ENCODE data around the gene TRMT112. TPM values are rescaled to one million over a fixed set of nuclear protein-coding genes. Genes with fewer than 3 reads are reported as not detected.
A peak's percentile ranks its signal among the peaks of the same experiment; 100 is the strongest.

The TRMT112 gene
- total RNA-seq, 1 donor from 2014 or later: 156 TPM

DNA sequence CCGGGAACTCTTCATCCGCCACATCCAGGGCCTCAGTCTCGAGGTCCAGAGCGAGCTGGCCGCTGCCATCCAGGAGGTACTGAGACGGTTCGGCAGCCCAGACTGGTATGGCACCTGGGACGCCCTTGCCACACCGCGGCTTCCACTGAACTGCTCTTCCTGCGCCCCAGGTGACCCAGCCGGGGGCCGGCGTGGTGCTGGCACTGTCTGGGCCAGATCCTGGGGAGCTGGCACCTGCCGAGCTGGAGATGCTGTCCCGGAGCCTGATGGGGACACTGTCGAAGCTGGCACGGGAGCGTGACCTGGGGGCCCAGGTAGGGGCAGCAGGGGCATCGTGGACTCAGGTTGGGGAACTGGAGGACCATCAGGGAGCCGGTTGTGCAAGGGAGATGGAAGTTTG is 24.1 kb upstream of the TRMT112 start:
- H3K4me3 Mint-ChIP-seq: peak overlapping the region; percentile 90
- H3K27me3 Mint-ChIP-seq: no peaks in the 10 kb centered on the region
- intact Hi-C loops (cut with micrococcal nuclease): loop anchor here (2.0 kb wide), 2 partner anchors 57 to 101 kb away; partner anchors contain the start of genes BAD, FKBP2 and GPR137
- ChIA-PET POLR2A (interaction anchor here (0.5 to 5.3 kb wide), 12 partner anchors 10 to 494 kb away, joined by 3 to 94 read pairs (median 10); partner anchors contain the start of genes BAD, ESRRA, FKBP2 and PRDX5), CTCF (interaction anchor here (1.0 to 9.2 kb wide), 7 partner anchors 10 to 137 kb away, joined by 3 to 69 read pairs (median 4); partner anchors contain the start of genes PRDX5 and TRMT112)
- H3K9me3 Mint-ChIP-seq: no peaks in the 10 kb centered on the region
- H3K27ac Mint-ChIP-seq: peak overlapping the region; percentile 94
- H3K4me1 Mint-ChIP-seq: peaks cover 57% of the 10 kb centered on the region
- H3K36me3 Mint-ChIP-seq (ENCODE audit: low read depth): peaks cover 44% of the 10 kb centered on the region
- DNase-seq: no peak
- TF ChIP-seq, protein P1, sequence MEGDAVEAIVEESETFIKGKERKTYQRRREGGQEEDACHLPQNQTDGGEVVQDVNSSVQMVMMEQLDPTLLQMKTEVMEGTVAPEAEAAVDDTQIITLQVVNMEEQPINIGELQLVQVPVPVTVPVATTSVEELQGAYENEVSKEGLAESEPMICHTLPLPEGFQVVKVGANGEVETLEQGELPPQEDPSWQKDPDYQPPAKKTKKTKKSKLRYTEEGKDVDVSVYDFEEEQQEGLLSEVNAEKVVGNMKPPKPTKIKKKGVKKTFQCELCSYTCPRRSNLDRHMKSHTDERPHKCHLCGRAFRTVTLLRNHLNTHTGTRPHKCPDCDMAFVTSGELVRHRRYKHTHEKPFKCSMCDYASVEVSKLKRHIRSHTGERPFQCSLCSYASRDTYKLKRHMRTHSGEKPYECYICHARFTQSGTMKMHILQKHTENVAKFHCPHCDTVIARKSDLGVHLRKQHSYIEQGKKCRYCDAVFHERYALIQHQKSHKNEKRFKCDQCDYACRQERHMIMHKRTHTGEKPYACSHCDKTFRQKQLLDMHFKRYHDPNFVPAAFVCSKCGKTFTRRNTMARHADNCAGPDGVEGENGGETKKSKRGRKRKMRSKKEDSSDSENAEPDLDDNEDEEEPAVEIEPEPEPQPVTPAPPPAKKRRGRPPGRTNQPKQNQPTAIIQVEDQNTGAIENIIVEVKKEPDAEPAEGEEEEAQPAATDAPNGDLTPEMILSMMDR (IDR thresholded peaks at IDR 0.05): no peak
- ATAC-seq (ENCODE audit: low read depth): no peak

DNA sequence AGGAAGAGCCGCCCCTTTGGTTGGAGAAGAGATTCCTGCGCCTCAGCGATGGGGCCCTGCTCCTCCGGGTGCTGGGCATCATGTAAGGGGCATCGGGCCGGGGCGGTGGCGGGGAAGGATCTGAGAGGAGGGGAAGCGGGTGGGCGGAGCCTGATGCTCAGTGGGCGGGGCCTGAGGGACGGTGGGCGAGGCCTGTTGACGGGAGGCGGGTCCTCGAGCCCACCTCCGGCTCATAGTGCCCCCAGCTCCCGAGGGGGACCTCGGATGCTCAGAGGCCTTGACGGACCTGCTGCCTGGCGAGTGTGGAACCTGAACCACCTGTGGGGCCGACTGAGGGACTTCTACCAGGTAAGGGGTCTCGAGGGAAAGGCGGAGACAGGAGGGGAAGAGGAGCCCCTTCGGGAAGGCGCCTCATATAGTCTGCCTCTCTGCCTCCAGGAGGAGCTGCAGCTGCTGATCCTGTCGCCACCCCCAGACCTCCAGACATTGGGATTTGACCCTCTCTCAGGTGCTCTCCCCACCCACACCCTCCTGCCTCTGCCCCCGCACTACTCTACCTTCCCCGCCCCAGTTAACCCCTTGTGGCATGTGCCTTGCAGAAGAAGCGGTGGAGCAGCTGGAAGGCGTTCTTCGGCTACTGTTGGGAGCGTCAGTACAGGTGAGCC is 23.4 kb upstream of the TRMT112 start:
- Mint-ChIP-seq H3K4me3 (peak overlapping the region; percentile 90), H3K27ac (peak overlapping the region; percentile 94), H3K9me3 (no peaks in the 10 kb centered on the region), H3K36me3 (ENCODE audit: low read depth) (peaks cover 41% of the 10 kb centered on the region), H3K4me1 (peaks cover 62% of the 10 kb centered on the region), H3K27me3 (no peaks in the 10 kb centered on the region)
- TF ChIP-seq, protein P1 (IDR thresholded peaks at IDR 0.05): no peak
- CTCF ChIA-PET: interaction anchor here (0.8 to 9.2 kb wide), 7 partner anchors 9 to 37 kb away, joined by 3 to 69 read pairs (median 4); partner anchors contain the start of genes PRDX5 and TRMT112
- POLR2A ChIA-PET: interaction anchor here (0.6 to 5.3 kb wide), 14 partner anchors 9 to 511 kb away, joined by 3 to 94 read pairs (median 7); partner anchors contain the start of genes BAD, ESRRA, FERMT3 and FKBP2
- DNase-seq (peak; percentile 85), ATAC-seq (ENCODE audit: low read depth) (peak; percentile 68)
- intact Hi-C loops (cut with micrococcal nuclease): loop anchor here (1.0 to 2.0 kb wide), 6 partner anchors 14 to 100 kb away; partner anchors contain the start of genes BAD, ESRRA, FKBP2 and GPR137

DNA sequence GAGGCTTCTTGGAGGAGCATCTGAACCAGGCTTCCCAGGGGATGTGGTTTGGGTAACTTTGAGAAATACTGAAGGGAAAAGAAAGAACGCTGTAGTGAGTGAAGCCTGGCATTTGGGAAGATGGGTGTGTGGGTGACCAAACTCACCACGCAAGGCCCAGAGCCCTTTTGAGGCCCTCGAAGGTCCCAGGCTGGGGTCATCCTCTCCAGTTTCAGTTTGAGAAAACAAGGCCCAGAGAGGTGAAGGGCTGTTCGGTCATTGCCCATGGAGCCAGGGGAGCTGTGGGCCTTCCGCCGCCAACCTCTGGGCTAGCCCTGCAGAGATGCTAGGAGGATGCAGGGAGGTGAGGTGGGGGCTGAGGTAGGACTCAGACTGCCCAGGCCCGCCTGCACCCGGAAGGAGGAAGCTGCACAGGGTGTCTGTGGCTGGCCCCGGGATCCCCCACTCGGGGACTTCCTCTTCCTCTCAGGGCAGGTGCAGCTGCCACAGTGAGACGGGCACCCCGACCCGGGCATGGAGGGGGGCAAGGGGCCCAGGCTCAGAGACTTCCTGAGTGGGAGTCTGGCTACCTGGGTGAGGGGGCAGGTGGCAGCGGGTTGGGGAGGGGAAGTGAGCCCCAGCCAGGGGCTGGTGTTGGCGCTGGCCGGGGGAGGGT is 22.5 kb upstream of the TRMT112 start, which contains the start of gene CCDC88B:
Gene CCDC88B (plus strand): TSS at position 451 of the 655 bp plus-strand sequence. CDS start 63 bp downstream, at position 514.
- intact Hi-C loops (cut with micrococcal nuclease): loop anchor here (1.0 to 2.0 kb wide), 6 partner anchors 15 to 99 kb away; partner anchors contain the start of genes BAD, ESRRA, FKBP2 and GPR137
- TF ChIP-seq, protein P1 (IDR thresholded peaks at IDR 0.05): no peak
- H3K9me3 Mint-ChIP-seq: no peaks in the 10 kb centered on the region
- H3K4me3 Mint-ChIP-seq: peak within 1 kb of the TSS; percentile 90
- H3K27me3 Mint-ChIP-seq: no peaks in the 10 kb centered on the region
- DNase-seq: peak; percentile 82
- ATAC-seq (ENCODE audit: low read depth): peak; percentile 66
- H3K4me1 Mint-ChIP-seq: peaks cover 65% of the 10 kb centered on the region
- peak within 1 kb of the TSS; percentile 94 for H3K27ac Mint-ChIP-seq
- peaks cover 33% of the 10 kb centered on the region for H3K36me3 Mint-ChIP-seq (ENCODE audit: low read depth)
- ChIA-PET CTCF (interaction anchor here (0.8 to 9.2 kb wide), 4 partner anchors 9 to 36 kb away, joined by 3 to 69 read pairs (median 4); partner anchors contain the start of genes PRDX5 and TRMT112), POLR2A (interaction anchor here (0.6 to 5.3 kb wide), 16 partner anchors 8 to 512 kb away, joined by 3 to 94 read pairs (median 4); partner anchors contain the start of genes BAD, ESRRA, FERMT3 and FKBP2)

DNA sequence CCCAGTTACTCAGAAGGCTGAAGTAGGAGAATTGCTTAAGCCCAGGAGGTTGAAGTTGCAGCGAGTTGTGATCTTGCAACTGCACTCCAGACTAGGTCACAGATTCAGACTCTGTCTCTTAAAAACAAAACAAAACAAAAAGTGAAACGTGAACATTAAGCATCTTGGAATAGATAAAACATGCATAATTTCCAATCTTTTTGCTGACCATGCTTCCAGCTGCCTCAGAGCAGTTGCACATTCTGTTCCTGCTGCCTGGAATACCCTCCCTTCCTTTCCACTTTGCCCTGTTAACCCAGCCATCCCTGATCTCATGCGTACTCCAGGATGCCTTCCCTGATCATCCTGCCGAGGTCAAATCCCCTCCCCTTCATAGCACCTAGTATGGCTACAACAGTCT is 21.9 kb upstream of the TRMT112 start:
- ChIA-PET POLR2A (interaction anchor here (1.4 to 5.3 kb wide), 7 partner anchors 8 to 153 kb away, joined by 4 to 94 read pairs (median 15); partner anchors contain the start of genes BAD, ESRRA, FKBP2 and PRDX5), CTCF (interaction anchor here (9.2 kb wide), 1 partner anchor 22 kb away, joined by 69 read pairs; the partner anchor contains the start of genes PRDX5 and TRMT112)
- DNase-seq (no peak), ATAC-seq (ENCODE audit: low read depth) (no peak)
- intact Hi-C loops (cut with micrococcal nuclease): no loop called here
- Mint-ChIP-seq H3K27me3 (no peaks in the 10 kb centered on the region), H3K36me3 (ENCODE audit: low read depth) (peaks cover 29% of the 10 kb centered on the region), H3K9me3 (no peaks in the 10 kb centered on the region), H3K27ac (peak overlapping the region; percentile 94), H3K4me3 (peak overlapping the region; percentile 90), H3K4me1 (peaks cover 70% of the 10 kb centered on the region)
- TF ChIP-seq, protein P1 (IDR thresholded peaks at IDR 0.05): no peak

Measured in activated B cell treated with CpG ODN at 0.5 μM for 24 hours (primary cell).